ENCODE measurements around the gene WDR37.

DNA sequence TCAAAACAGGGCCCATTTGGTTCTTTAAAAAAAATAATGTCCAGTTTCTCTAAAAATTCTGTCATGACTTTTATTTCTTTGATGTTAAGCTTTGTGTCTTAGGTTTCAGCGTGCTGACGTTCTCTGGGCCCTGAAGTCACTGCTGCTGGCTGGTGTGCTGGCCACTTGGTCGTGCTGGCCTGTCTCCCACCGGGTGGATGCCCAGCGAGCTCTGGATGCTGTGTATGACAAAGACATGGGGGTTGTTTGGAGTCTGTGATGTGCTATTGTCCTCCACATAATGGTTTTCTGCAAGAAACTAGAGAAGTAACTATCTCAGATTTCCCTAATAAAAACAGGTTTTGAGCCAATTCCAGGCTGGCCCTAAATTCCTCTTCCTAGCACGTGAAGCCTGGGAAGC lies 21.0 kb upstream of the WDR37 start:
- TF ChIP-seq, protein P1, sequence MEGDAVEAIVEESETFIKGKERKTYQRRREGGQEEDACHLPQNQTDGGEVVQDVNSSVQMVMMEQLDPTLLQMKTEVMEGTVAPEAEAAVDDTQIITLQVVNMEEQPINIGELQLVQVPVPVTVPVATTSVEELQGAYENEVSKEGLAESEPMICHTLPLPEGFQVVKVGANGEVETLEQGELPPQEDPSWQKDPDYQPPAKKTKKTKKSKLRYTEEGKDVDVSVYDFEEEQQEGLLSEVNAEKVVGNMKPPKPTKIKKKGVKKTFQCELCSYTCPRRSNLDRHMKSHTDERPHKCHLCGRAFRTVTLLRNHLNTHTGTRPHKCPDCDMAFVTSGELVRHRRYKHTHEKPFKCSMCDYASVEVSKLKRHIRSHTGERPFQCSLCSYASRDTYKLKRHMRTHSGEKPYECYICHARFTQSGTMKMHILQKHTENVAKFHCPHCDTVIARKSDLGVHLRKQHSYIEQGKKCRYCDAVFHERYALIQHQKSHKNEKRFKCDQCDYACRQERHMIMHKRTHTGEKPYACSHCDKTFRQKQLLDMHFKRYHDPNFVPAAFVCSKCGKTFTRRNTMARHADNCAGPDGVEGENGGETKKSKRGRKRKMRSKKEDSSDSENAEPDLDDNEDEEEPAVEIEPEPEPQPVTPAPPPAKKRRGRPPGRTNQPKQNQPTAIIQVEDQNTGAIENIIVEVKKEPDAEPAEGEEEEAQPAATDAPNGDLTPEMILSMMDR (IDR thresholded peaks at IDR 0.05), result no peak
- TF ChIP-seq POLR2A (IDR thresholded peaks at IDR 0.05), result no peak

Measured in prostate gland (tissue), 2 donors.